Adrenal gland (tissue), 5 donors: ENCODE results near the gene YIF1B.

ENCODE experiments used
- CTCF ChIP-seq, 6 experiments: fragments of 450-650 bp in 4 of 6; fragments of 200-600 bp in 2 of 6; sonication (generic) in 1 of 6; IDR thresholded peaks; 1 replicate in 5 of 6; 2 replicates in 1 of 6; pipeline versions ENCODE4 v1.5.1 to v1.8.0; 2016 to 2021; ENCODE audit warnings: antibody characterized with exemption in 6 of 6, mild to moderate bottlenecking in 2 of 6, moderate library complexity in 1 of 6
- POLR2A ChIP-seq, 2 donors: fragments of 450-650 bp; IDR thresholded peaks; one replicate each; pipeline ENCODE4 v1.6.1; 2017; ENCODE audit warnings: antibody characterized with exemption in 2 of 2, mild to moderate bottlenecking in 2 of 2, moderate library complexity in 1 of 2
- donor health status: DM: no; HTN: no; CAD: no.

- TF ChIP-seq CTCF (IDR thresholded peaks at IDR 0.05), result no peak
- no peak for TF ChIP-seq POLR2A (IDR thresholded peaks at IDR 0.05)
These were observed 21.6 kb upstream of the YIF1B start for GRCh38 chr19:38337360-38337653.
